NCI-H1694 (cell line): ENCODE data around the gene BNIP3.
"Not testable (repeated sequence)": the region's sequence is repeated elsewhere in the genome, so short reads cannot be mapped to it uniquely, and the experiment has no call there.

ENCODE experiments used
- DNase-seq: peaks from one replicate; lab custom pipeline; 2025; lab: John Stamatoyannopoulos, UW

Gene BNIP3

DNA sequence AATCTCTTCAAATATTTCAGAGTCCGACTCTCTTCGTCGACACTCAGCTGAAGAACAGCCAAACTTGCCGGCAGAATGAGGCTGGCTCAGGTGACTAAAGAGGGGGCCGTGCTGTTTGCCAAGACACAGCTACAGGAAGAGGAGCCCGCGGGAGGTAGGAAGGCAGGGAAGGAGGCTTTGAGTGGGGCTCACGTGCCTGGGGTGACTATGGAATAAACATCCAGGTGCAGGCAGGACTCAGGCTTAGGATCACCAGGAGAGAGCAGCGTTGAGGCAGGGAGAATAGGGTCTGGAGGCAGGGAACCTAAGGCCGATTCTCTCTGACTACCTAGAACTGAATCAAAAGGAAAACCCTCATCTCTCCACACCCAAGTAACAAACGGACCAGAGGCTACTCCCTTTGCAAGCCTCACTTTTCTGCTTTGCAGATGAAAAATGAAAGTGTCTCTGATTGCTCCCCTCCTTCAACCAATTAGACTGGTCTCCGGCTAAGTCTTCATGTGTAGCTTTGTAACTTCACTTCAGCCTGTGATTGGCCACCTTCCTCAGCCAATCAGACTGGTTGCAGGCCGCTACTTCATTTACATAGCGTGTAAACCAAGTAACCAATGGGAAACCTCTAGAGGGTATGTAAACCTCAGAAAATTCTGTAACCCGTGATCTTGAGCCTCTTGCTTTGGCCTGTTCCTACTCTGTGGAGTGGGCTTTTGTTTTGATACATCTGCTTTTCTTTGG is 19.7 kb upstream of the BNIP3 start:
- DNase-seq, result no peak

DNA sequence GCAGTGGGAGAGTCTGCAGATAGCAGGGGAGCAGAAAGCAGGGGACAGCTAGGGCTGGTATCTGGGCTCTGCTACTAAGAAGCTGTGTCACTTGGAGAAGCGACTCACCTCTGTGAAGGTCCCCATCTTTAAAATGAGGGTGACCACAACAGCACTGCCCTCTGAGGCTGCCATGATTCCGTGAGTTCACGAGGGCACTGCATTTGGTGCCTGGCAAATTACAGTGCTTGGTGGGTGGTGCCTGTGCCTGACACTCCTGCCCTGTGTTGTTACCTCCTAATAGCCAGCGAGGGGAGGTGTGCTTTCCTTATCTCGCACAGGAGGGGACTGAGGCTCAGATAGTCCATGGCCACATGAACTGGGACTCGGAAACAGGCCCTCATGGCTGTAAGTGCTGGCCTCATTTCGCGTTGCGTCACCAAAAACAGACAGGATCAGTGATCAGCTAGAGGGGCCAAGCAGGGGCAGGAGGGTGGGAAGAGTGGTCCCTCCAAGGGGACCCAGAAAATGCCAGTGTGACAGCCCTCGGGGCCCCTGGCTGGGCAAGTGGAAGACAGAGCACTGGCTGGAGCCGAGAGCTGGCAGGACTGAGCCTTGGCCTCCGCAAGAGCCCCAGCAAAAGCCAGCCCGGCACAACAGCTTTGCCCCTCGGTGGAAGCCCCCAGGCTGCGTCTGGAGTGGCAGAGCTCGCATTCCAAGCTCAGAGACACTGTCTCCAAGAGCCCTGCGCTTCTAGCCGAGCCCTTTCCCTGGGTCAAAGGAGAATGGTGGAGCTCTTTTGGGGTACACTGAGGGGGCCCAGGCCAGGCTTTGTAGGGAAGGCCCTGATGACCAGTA is 17.3 kb upstream of the BNIP3 start:
- DNase-seq, result no peak

DNA sequence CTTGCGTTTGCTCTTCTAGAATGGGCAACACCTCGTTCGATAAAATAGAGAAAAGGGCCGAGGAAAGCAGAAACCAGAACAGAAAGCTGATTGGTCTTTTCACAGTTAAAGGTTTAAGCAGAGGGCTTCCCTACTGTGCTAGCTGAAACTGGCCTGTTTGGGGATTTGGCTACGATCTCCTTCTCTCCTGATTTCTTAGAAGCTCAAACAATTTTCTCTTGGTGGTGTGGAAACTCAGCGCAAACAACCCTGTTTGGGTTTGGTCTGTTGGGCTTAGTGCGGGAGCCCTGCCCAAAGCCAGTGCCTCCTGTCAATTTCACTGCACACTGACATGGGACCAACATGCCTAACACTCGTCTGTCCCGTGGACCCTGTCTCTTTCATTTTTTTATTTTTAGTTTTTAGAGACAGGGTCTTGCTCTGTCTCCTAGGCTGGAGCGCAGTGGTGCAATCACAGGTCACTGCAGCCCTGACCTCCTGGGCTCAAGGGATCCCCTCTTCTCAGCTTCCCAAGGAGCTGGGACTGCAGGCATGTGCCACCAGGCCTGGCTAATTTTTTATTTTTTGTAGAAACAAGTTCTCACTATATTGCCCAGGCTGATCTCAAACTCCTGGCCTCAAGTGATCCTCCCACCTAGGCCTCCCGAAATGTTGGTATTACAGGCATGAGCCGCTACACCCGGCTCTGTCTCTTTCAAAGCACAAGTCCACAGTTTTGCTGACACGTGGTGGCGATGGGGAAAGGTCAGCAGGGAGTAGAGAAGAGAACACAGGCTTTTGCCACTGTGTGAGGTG is 16.5 kb upstream of the BNIP3 start:
- DNase-seq, result no peak

DNA sequence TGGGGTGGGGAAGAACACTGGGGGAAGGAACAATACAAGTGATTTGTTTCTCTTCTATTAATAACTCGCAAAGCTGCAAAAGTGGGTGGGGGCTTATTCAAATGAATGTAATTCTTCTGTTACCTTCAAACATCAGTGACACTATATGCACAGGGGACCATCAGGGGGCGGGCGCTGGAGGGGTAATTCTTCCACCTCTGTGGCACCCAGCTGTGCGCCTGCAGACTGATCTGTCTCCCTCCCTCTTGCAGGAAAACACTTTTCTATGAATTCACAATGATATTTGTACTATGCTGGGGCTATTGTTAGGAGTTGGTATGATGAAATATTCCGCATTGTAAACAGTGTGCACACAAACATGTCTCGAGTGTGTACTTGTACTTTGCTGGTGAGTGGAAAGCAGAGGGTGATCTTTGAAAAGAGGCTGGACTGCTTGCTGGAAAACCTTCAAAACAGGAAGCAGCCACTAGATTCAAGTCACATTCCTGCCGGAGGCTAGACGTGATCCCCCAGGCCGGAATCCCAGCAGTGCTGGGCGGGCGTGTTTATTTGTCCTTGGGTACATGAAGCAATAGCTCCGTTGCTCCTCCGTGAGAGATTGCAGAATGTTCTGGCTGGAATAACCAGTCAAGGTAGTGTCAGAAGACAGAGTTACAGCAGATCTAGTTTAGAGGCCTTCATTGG is 15.8 kb upstream of the BNIP3 start:
- DNase-seq, result no peak

DNA sequence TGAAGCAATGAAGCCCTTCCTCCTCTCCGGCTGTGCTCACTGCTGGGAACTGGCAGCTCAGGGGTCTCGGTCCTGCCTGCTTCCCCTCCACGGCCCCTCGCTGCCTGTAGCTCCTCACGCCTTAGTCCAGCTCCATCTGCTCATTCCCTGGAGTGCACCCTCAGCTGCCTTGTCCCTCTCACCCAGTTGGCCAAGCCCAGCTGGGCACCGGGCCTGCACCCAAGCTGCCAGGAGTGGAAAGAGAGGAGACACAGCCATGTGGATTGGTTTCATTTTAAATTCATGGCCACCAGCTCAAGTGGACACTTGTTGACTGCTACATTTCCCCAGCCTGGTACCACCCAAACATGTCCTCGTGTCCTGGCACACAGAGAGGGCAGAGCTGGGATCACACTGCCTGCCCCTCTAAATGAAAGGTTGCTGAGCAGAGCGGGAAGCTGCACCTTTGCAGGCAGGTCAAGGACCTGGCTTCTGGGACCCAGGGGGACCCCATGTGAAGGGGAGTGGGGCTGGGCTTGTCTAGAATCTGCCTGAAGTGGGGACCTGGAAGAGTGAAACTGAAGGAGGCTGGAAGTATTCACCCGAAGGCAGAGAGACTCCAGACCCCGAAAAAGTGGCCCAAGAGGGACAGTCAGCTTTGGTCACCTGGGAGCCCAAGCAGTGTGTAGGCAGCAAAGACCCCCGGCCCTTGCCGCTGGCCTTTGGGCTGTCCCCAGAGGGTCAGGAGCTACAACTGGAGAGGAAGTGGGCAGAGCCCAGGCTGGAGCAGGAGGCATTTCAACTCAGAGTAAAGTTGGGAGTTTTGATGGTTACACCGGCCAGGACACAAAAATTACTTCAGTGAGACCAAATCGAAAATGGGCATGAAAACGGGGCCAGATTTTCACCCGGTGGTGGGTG is 15.0 kb upstream of the BNIP3 start:
- DNase-seq, result no peak

DNA sequence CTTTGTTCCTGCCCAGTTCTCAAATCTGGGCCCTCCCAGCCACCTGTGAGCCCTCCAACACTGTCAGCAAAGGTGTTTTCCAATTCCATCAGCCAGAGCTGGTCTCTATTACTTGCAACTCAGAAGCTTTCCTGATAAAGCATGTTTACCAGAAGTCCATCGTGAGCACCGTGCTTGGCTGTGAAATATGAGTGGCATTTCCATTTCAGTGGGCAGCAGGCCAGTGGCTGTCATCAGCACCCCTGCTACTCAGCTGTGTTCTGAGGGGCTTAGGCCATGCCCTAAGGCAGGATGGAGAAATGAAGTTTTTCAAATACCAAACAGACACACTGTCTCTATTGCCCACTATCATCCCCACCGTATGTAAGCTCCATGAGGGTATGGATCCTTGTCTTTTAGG is 12.7 kb upstream of the BNIP3 start:
- no peak for DNase-seq

DNA sequence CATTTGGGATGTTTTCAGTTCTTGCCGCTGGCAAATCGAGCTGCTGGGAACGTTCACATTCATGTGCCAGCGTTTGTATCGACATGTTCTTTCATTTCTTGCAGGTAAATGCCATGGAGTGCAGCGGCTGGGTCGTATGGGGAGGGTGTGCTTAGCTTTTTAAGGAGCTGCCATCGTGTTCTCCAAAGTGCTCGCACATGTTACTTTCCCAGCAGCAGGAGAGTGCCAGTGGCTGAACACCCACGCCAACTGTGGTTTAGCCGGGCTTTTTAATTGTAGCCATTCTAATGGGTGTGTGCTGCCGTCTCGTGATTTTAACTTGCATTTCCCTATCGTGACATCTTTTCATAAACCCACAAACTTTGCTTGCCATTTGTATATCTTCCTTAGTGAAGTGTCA is 11.6 kb upstream of the BNIP3 start:
- no peak for DNase-seq

DNA sequence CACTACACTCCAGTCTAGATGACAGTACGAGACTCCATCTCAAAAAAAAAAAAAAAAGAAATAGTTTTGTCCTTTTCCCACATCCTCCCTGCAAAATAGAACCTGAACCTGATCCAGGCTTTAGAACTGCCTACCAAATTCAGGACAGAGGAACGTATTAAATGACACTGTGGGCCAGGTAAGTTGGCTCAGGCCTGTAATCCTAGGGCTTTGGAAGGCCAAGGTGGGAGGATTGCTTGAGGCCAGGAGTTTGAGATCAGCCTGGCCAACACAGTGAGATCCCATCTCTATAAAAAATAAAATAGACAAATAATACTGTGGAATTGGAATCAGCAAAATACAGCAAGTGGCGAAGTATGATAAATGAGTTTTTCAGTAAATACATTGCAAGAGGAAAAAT is 10.0 kb upstream of the BNIP3 start:
- DNase-seq, result no peak

DNA sequence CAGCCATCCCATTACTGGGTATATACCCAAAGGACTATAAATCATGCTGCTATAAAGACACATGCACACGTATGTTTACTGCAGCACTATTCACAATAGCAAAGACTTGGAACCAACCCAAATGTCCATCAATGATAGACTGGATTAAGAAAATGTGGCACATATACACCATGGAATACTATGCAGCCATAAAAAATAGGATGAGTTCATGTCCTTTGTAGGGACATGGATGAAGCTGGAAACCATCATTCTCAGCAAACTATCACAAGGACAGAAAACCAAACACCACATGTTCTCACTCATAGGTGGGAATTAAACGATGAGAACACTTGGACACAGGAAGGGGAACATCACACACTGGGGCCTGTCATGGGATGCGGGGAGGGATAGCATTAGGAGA is 6.1 kb upstream of the BNIP3 start:
- not testable (repeated sequence) for DNase-seq

DNA sequence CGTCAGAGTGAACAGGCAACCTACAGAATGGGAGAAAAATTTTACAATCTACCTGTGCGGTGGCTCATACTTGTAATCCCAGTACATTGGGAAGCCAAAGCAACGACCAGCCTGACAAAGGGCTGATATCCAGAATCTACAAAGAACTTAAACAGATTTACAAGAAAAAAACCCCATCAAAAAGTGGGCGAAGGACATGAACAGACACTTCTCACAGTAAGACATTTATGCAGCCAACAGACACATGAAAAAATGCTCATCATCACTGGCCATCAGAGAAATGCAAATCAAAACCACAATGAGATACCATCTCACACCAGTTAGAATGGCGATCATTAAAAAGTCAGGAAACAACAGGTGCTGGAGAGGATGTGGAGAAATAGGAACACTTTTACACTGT is 5.6 kb upstream of the BNIP3 start:
- not testable (repeated sequence) for DNase-seq

DNA sequence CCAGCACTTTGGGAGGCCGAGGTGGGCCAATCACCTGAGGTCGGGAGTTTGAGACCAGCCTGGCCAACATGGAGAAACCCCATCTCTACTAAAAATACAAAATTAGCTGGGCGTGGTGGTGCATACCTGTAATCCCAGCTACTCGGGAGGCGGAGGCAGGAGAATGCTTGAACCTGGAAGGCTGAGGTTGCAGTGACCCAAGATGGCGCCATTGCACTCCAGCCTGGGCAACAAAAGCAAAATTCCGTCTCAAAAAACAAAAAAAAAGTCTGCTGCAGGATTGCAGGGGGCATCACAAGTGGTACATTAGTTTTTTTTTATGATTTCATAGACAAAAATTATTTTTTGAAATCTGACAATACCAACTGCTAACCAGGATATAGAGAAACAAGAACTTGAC is 5.1 kb upstream of the BNIP3 start:
- DNase-seq, result not testable (repeated sequence)

DNA sequence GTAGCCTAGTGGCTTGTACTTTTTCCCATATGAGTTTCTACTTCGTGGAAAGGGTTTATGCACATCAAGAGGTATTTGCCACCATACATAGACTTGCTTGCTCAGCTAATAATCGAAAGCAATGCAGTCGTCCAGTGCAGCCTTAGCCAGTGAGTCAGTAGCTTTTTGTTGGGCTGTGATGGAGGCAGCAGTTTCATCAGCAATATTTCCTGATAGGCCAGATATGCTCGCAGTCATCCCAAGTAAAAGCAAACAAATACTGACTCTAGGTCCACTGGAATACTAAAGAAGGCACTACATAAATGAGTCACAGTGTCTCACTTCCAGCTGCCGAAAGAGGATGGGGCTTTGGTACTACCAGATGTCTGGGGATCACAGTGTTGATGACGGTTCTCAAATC is 2.1 kb upstream of the BNIP3 start:
- DNase-seq, result no peak

DNA sequence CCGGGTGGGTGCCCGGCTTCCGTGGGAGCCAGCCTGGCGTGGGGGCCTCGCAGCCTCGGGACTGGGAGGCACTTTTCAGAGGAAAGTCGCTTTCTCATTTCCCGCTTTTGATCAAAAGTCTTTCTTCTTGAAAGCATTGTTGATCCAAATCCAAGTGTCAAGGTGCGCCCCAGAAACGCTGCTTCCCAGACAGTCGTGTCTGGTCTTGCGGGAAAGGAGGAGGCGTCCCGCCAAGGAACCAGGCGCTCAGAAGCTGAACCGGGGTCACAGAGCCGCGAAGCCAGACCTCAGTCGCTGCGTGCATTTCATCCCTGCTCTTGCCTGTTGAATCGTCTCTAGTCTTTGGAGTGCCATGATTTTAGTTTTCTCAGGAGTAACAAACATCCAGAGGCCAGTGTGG is 1.1 kb upstream of the BNIP3 start:
- DNase-seq, result no peak

DNA sequence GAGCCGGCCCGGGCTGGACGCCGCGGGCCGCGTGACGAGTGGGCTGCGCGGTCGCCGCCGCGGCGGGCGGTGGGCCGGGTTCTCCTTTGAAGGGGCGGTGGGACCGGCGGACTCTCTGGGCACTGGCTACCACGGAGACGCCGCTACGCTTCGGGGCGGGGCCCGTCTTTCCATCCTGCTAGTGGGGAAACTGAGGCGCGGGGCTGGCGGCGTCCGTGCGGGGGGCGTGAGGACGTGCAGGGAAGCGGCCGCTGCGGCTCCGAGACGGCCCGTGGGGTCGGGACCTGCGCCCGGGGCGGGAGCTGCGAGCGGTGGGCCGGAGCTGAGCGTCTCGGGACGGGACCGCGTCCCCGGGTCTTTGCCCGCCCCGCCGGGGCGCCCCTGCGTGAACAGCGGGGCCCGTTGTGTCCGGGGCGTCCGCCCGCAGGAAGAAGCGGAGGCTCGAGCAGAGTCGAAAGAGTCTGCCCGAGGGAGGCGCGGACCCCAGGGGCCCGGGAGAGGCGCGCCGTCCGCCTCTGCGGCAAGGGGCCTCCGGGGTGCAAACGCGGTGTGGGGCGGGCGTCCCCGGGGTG is 548 bp upstream of the BNIP3 start:
- no peak for DNase-seq

DNA sequence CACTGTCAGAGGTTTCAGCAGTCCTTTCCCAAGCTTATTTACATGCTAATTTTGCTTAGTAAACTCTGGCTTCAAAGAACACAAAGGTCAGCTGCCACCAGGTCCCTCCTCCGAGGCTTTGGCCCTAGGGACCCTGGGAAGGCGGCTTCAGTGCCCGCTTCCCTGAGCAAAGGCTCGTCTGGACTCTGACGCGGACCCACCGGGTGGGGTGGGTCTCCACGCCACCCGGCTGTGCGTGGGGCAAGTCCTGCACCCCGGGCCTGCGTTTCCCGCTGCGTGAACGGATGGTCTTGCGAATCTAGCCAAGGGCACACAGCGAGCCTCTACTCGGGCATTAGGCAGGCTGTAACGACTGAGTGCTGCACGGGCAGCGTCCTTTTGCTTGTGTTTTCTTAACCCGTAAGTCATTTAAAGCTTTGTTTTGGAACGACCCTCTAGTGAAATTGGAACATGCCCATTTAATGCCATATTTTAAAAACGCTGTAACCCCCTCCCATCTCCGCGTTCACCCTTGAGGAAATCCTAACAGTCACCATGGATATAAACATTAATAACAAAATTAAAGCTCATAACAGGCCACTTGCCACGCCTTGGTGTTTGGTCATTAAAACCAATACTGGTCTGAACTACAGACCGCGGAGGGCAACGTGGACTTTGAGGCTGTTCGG is 828 bp downstream of the BNIP3 start:
- no peak for DNase-seq

DNA sequence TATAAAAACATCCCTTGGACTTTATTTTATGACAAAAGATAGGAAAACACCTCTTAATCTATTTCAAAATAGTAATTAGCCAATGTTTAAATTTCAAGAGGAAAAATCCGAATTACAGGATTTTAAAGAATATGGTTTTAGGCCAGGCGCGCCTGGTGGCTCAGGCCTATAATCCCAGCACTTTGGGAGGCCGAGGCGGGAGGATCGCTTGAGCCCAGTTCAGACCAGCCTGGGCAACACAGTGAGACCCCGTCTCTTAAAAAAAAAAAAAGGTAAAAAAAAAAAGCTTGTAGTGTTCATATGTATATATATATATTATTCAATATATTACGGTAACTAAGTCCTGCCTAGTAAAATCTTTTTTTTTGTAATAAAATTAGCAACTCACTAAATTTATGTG is 1.4 kb downstream of the BNIP3 start:
- no peak for DNase-seq

DNA sequence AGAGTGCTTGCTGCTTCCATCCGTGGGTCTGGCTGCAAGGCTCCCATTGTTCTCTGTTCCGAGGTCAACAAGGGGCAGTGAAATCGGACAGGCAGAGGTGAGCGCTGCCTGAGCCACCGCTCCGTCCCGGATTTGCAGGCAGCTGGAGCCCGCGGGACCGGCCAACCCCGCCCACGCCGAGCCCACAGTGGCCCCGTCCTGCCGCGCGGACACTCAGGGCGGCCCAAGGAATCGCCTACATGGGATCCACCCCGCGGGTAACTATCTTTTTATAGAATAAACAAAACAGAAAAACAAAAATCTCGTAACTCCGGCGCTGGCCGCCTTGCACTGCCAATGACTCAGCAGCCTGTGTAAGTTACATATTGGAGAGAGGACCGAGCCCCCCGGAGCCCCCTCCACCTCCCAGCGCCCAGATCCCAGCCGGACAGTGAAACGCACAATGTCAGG is 1.9 kb downstream of the BNIP3 start:
- no peak for DNase-seq

DNA sequence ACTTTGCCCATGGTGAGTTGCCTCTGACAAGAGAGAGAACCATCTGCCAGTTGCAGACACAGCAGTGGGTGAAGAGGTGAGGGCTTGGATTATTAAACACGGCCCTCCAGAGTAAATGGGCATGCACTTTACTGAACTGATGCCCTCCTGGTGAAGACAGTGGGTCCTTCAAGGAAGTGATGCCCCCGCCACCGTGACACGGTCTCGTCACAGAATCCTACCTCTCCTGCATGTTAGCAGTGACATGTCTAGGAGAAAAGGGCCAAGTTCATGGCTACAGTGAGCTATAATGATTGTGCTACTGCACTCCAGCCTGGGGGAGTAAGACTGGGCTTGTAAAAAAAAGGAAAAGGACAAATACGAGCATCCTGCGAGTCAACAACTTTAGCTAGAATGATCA is 2.4 kb downstream of the BNIP3 start:
- no peak for DNase-seq

DNA sequence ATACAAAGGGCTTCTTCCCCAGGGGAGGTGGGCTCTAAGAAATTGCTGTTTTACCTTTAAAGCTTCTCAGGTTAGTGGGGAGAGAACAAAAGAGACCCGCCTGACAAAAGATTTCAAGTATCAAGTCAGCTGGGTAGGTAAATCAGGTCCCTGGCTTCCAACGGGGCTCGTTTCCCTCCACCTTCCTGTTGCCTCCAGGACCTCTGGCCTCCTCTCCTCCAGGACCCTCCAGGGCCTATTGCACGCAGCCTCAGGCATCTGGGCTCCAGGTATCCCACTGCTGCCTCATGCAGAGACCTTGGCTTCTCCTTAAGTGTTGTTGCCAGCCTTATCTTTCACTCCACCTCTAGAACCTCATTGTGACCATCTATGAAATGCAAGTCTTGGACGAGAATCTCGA is 2.9 kb downstream of the BNIP3 start:
- DNase-seq, result no peak

DNA sequence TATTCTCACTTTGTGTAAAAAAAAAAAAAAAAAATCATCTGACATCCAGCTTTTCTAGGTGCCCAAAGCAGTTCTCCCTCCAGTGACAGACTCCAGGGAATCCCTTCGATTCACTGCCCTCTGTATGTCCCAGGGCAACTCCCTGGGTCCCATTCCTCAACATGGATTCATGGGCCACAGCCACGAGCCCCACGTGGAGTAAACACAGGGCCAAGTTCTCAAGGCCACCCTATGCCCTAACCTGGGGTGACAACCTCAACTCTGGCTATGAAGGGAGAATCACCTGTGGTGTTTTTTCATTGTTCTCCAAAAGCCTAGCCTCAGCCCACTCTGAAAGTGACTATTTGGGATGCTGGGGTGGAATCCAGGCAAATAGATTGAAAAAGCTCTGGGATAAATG is 3.4 kb downstream of the BNIP3 start:
- DNase-seq, result no peak
